AG04450 (cell line): ENCODE results near the gene CHD6. TPM values are rescaled to one million over a fixed set of nuclear protein-coding genes. Genes with fewer than 3 reads are reported as not detected.
A peak's percentile ranks its signal among the peaks of the same experiment; 100 is the strongest.

ENCODE experiments used
- CTCF ChIA-PET: fragments of 300-600, 350-600 bp; formaldehyde crosslinking; extraction: SDS; loops from one replicate; lab custom pipeline; 2022; ENCODE audit warnings: antibody characterized with exemption, inconsistent platforms; lab: Charles Lee
- POLR2A ChIA-PET: fragments of 350-600 bp; formaldehyde crosslinking; extraction: SDS; loops from one replicate; lab custom pipeline; 2021; ENCODE audit warnings: antibody characterized with exemption, inconsistent platforms; lab: Yijun Ruan, JAX
- DNase-seq: peaks from one replicate; pipeline ENCODE4 v3.0.0-alpha.2; 2011; ENCODE audit warnings: low read depth, low spot score
- H3K27ac ChIP-seq: one replicate; pipeline ENCODE4 v1.5.1; 2012; ENCODE audit warnings: low read depth, low read length, control low read depth
- H3K27me3 ChIP-seq: one replicate; pipeline ENCODE4 v1.6.0; 2012; ENCODE audit warnings: low read length; ENCODE audit not compliant: control insufficient read depth, insufficient read depth
- H3K4me3 ChIP-seq: 2 replicates; pipeline ENCODE4 v1.5.1; 2011; ENCODE audit warnings: mild to moderate bottlenecking, low read depth, low read length, control low read depth
- H3K9me3 ChIP-seq: 2 replicates; pipeline ENCODE4 v1.5.1; 2012; ENCODE audit warnings: low read length; ENCODE audit not compliant: control insufficient read depth, insufficient read depth
- CTCF ChIP-seq: IDR thresholded peaks from 2 replicates; pipeline ENCODE4 v1.5.1; 2011; ENCODE audit warnings: low read depth, low read length, control low read depth, inconsistent platforms
- polyA plus RNA-seq: library from polyadenylated mRNA; depleted of rRNA; stranded (reverse); fragments of >200 nt; gene quantifications from 2 replicates; pipeline ENCODE4 v1.2.3, GENCODE V29; 2011

CHD6 gene
- polyA plus RNA-seq, 1 experiment = 21.7 TPM

GRCh38 chr20:41352666-41353065, 265.5 kb downstream of the CHD6 start:
- POLR2A ChIA-PET = no interaction called here
- Histone ChIP-seq H3K4me3 (no peak overlapping the region), H3K27me3 (no peaks in the 10 kb centered on the region), H3K27ac (no peak overlapping the region), H3K9me3 (no peaks in the 10 kb centered on the region; the same call in 1 of the 2 replicates)
- CTCF ChIA-PET = interaction anchor here (1.4 kb wide), 1 partner anchor 13 kb away, joined by 3 read pairs; no protein-coding TSS in a partner anchor
- no peak for DNase-seq
- TF ChIP-seq CTCF = no peak

DNA sequence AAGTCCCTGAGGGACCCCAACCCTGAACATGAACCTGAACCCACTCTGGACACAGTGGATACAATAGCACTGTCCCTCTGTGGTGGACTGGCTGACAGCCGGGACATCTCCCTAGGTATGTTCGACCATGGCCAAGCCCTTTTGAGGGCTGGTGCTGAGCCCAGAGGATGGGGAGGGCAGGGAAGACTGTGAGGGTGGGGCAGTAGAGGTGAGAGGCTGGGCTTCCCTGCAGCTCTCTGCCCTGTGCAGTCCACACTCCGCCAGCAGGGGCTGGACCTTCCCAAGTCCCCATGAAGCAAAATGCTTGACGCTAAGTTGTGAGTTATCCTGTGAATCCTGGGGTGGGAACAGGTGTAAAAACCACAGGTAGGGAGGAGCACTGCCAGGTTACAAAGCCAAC, 266.1 kb downstream of the CHD6 start:
- CTCF ChIA-PET = no interaction called here
- Histone ChIP-seq H3K27me3 (no peaks in the 10 kb centered on the region), H3K27ac (no peak overlapping the region), H3K4me3 (no peak overlapping the region), H3K9me3 (no peaks in the 10 kb centered on the region; the same call in 1 of the 2 replicates)
- TF ChIP-seq CTCF = peak; percentile 29
- POLR2A ChIA-PET = no interaction called here
- no peak for DNase-seq
